H1 (cell line): Measurements from ENCODE around the gene ARHGEF10L. TPM values are rescaled to one million over a fixed set of nuclear protein-coding genes. Genes with fewer than 3 reads are reported as not detected.
"Not testable (repeated sequence)": the region's sequence is repeated elsewhere in the genome, so short reads cannot be mapped to it uniquely, and the experiment has no call there.

Experiments
- CTCF ChIA-PET: fragments of 300-600 bp; sonication (Branson Sonifier 250); formaldehyde crosslinking; loops from one replicate; lab custom pipeline; 2021; ENCODE audit not compliant: partially characterized antibody; lab: Charles Lee
- POLR2A ChIA-PET: fragments of 300-600 bp; sonication (Branson Sonifier 250); formaldehyde crosslinking; loops from one replicate; lab custom pipeline; 2021; ENCODE audit warnings: inconsistent platforms; ENCODE audit not compliant: partially characterized antibody; lab: Charles Lee
- DNase-seq, 2 experiments: peaks; one replicate each; pipeline versions ENCODE4 v3.0.0 to v3.0.0-alpha.2; 2010 to 2022; ENCODE audit warnings: low spot score in 2 of 2, low read depth in 1 of 2, mixed read lengths in 1 of 2
- FAIRE-seq: peaks from 2 replicates; lab custom pipeline; 2011; peaks lifted over from hg19 to GRCh38; lab: Jason Lieb, UNC
- H2AFZ ChIP-seq: 2 replicates; pipeline ENCODE4 v1.8.1; 2012; ENCODE audit warnings: low read length, inconsistent platforms
- H2AK5ac ChIP-seq: 2 replicates; pipeline ENCODE4 v1.6.1; 2013; ENCODE audit warnings: low read depth, low read length
- H2BK120ac ChIP-seq: replicated peaks from 2 replicates; pipeline ENCODE3; 2013; ENCODE audit warnings: low read depth, low read length, inconsistent platforms
- H2BK12ac ChIP-seq: 2 replicates; pipeline ENCODE4 v1.6.1; 2013; ENCODE audit warnings: low read depth, low read length
- H2BK15ac ChIP-seq: 2 replicates; pipeline ENCODE4 v1.6.1; 2013; ENCODE audit warnings: low read length
- H2BK20ac ChIP-seq: 2 replicates; pipeline ENCODE4 v1.6.1; 2013; ENCODE audit warnings: low read length
- H2BK5ac ChIP-seq: 2 replicates; pipeline ENCODE4 v1.6.1; 2013; ENCODE audit warnings: low read depth, low read length
- H3K14ac ChIP-seq: 2 replicates; pipeline ENCODE4 v1.6.1; 2013; ENCODE audit warnings: inconsistent platforms; ENCODE audit not compliant: insufficient read length
- H3K18ac ChIP-seq: 2 replicates; pipeline ENCODE4 v1.6.1; 2013; ENCODE audit warnings: low read length; ENCODE audit errors: extremely low read depth
- H3K23ac ChIP-seq: 2 replicates; pipeline ENCODE4 v1.6.1; 2013; ENCODE audit warnings: inconsistent platforms; ENCODE audit not compliant: insufficient read length
- H3K23me2 ChIP-seq: 2 replicates; pipeline ENCODE4 v1.6.1; 2013; ENCODE audit warnings: low read depth, low read length
- H3K27ac ChIP-seq: 2 replicates; pipeline ENCODE4 v1.6.1; 2011; ENCODE audit warnings: low read depth, low read length, inconsistent platforms
- H3K27me3 ChIP-seq, 4 experiments: replicated peaks in 1 of 4; 1 replicate in 1 of 4; 2 replicates in 3 of 4; pipeline versions ENCODE4 v1.6.1 to v1.8.1; 2011 to 2013; ENCODE audit warnings: low read length in 3 of 4, mild to moderate bottlenecking in 3 of 4, inconsistent platforms in 2 of 4, mixed read lengths in 2 of 4, moderate library complexity in 1 of 4; ENCODE audit not compliant: control insufficient read depth in 3 of 4, insufficient read depth in 3 of 4; ENCODE audit errors: extremely low read depth in 1 of 4
- H3K36me3 ChIP-seq, 4 experiments: 2 replicates each; pipeline versions ENCODE4 v1.6.1 to v1.8.1; 2011 to 2013; ENCODE audit warnings: mild to moderate bottlenecking in 4 of 4, low read length in 3 of 4, moderate library complexity in 2 of 4, control low read depth in 1 of 4, inconsistent platforms in 1 of 4; ENCODE audit not compliant: insufficient read depth in 4 of 4, control insufficient read depth in 2 of 4
- H3K4ac ChIP-seq: replicated peaks from 2 replicates; pipeline ENCODE3; 2013; ENCODE audit warnings: low read length, low read depth, mixed read lengths, inconsistent platforms; ENCODE audit not compliant: insufficient read length
- H3K4me1 ChIP-seq, 4 experiments: replicated peaks in 1 of 4; 1 replicate in 1 of 4; 2 replicates in 3 of 4; pipeline versions ENCODE4 v1.6.1 to v1.8.1; 2011 to 2013; ENCODE audit warnings: low read length in 3 of 4, inconsistent platforms in 2 of 4, mixed read lengths in 1 of 4; ENCODE audit not compliant: insufficient read depth in 4 of 4, control insufficient read depth in 3 of 4
- H3K4me2 ChIP-seq, 2 experiments: 2 replicates each; pipeline versions ENCODE4 v1.6.1 to v1.8.1; 2011 to 2013; ENCODE audit warnings: low read depth in 2 of 2, low read length in 2 of 2, control low read depth in 1 of 2, inconsistent platforms in 1 of 2, mild to moderate bottlenecking in 1 of 2; ENCODE audit not compliant: insufficient read depth in 1 of 2
- H3K4me3 ChIP-seq, 4 experiments: fragments of 200-600, 300-600 bp in 1 of 4; sonication (generic), shearing (Covaris generic), sonication (Bioruptor Twin) in 1 of 4; 2 replicates each; pipeline versions ENCODE4 v1.5.1 to v1.8.1; 2011 to 2016; ENCODE audit warnings: low read length in 4 of 4, low read depth in 3 of 4, control low read depth in 2 of 4, inconsistent platforms in 2 of 4, mild to moderate bottlenecking in 2 of 4, mixed read lengths in 1 of 4, moderate library complexity in 1 of 4; ENCODE audit not compliant: insufficient read depth in 2 of 4; ENCODE audit errors: extremely low read depth in 1 of 4
- H3K56ac ChIP-seq: replicated peaks from 2 replicates; pipeline ENCODE3; 2013; ENCODE audit warnings: low read depth, mild to moderate bottlenecking, mixed read lengths, low read length, inconsistent platforms; ENCODE audit not compliant: insufficient read length
- H3K79me1 ChIP-seq: 2 replicates; pipeline ENCODE4 v1.6.1; 2013; ENCODE audit warnings: low read depth, low read length, control low read depth
- H3K79me2 ChIP-seq, 2 experiments: 2 replicates each; pipeline versions ENCODE4 v1.6.1 to v1.8.1; 2012 to 2013; ENCODE audit warnings: low read length in 2 of 2, mild to moderate bottlenecking in 2 of 2, inconsistent platforms in 1 of 2; ENCODE audit not compliant: insufficient read depth in 2 of 2, control insufficient read depth in 1 of 2
- H3K9ac ChIP-seq, 4 experiments: replicated peaks in 1 of 4; 1 replicate in 1 of 4; 2 replicates in 3 of 4; pipeline versions ENCODE4 v1.6.1 to v1.8.1; 2011 to 2013; ENCODE audit warnings: low read depth in 3 of 4, low read length in 3 of 4, control low read depth in 2 of 4, mild to moderate bottlenecking in 2 of 4, moderate library complexity in 2 of 4, inconsistent platforms in 1 of 4; ENCODE audit errors: extremely low read depth in 1 of 4
- H3K9me3 ChIP-seq, 2 experiments: 2 replicates each; pipeline versions ENCODE4 v1.6.1 to v1.8.1; 2012 to 2013; ENCODE audit warnings: mild to moderate bottlenecking in 2 of 2, moderate library complexity in 2 of 2, control low read depth in 1 of 2, inconsistent platforms in 1 of 2, low read depth in 1 of 2, low read length in 1 of 2, mixed read lengths in 1 of 2; ENCODE audit not compliant: insufficient read depth in 2 of 2
- H4K20me1 ChIP-seq, 2 experiments: replicated peaks in 1 of 2; 2 replicates each; pipeline versions ENCODE3 to v1.8.1; 2011 to 2013; ENCODE audit warnings: inconsistent platforms in 2 of 2, low read length in 2 of 2, mild to moderate bottlenecking in 1 of 2; ENCODE audit not compliant: insufficient read depth in 2 of 2, control insufficient read depth in 1 of 2
- H4K5ac ChIP-seq: 2 replicates; pipeline ENCODE4 v1.6.1; 2013; ENCODE audit warnings: low read length, low read depth, mixed read lengths, inconsistent platforms; ENCODE audit not compliant: insufficient read length
- H4K8ac ChIP-seq: 2 replicates; pipeline ENCODE4 v1.8.0; 2013; ENCODE audit warnings: mild to moderate bottlenecking, moderate library complexity, low read length, inconsistent platforms; ENCODE audit not compliant: insufficient read depth; ENCODE audit errors: extremely low read depth
- H4K91ac ChIP-seq: replicated peaks from 2 replicates; pipeline ENCODE3; 2013; ENCODE audit warnings: low read length, mixed read lengths, inconsistent platforms; ENCODE audit not compliant: insufficient read length
- WGBS, 2 experiments: shearing (Covaris generic) in 1 of 2; methylation state at CpG; one replicate each; pipeline versions ENCODE4 v1.1.6 to v1.1.7; 2013 to 2015; ENCODE audit warnings: low lambda C conversion rate in 2 of 2, mixed read lengths in 2 of 2, inconsistent platforms in 1 of 2, low coverage in 1 of 2, missing lambda C conversion rate in 1 of 2; ENCODE audit not compliant: insufficient replicate concordance in 2 of 2, insufficient coverage in 1 of 2, insufficient read length in 1 of 2; ENCODE audit errors: extremely low coverage in 1 of 2, missing lambda C conversion rate in 1 of 2; 5-methylcytosine and 5-hydroxymethylcytosine counted together
- polyA plus RNA-seq, 7 experiments: library from polyadenylated mRNA; depleted of rRNA in 3 of 7; stranded (reverse) in 5 of 7; unstranded in 2 of 7; fragments of >200 nt in 5 of 7; fragments of 200-250 nt in 2 of 7; gene quantifications; 1 replicate in 5 of 7; 2 replicates in 1 of 7; 4 replicates in 1 of 7; pipeline versions ENCODE4 v1.2.1 to v1.2.3, GENCODE V29; 2011 to 2013; ENCODE audit warnings: missing spikeins in 2 of 7, mixed read lengths in 2 of 7
- total RNA-seq: library from RNA; stranded (reverse); fragmentation: NEBNext Ultra II Directional; extraction: Animal tissue kit (Norgen Biotek cat#: 25700); gene quantifications from 2 replicates; pipeline ENCODE4 v1.2.1, GENCODE V29; 2021

ARHGEF10L gene
- total and polyA plus RNA-seq, 2 of the 8 experiments (the other 6 are each of a cell fraction or from before 2014, with no cell fraction given) = 33.6 to 39.6 TPM

- H3K79me2 ChIP-seq, H3K4me3 ChIP-seq, H3K4ac ChIP-seq, H2AK5ac ChIP-seq, H4K20me1 ChIP-seq, H3K9me3 ChIP-seq, H4K5ac ChIP-seq, H2BK5ac ChIP-seq, H2BK20ac ChIP-seq, H3K36me3 ChIP-seq, H3K4me1 ChIP-seq, H3K23ac ChIP-seq, FAIRE-seq, H3K27ac ChIP-seq, H3K79me1 ChIP-seq, H3K18ac ChIP-seq, H2AFZ ChIP-seq, H2BK15ac ChIP-seq, H3K23me2 ChIP-seq, H3K14ac ChIP-seq, H4K8ac ChIP-seq, H3K56ac ChIP-seq, H3K27me3 ChIP-seq, H3K4me2 ChIP-seq, H2BK12ac ChIP-seq, H2BK120ac ChIP-seq, DNase-seq, H3K9ac ChIP-seq, H4K91ac ChIP-seq: not testable (repeated sequence)
- 97% methylated on average over 16 of the region's 16 CpGs; no CpG with 5 or more reads in 1 of the 2 experiments for WGBS, 2 experiments
- CTCF ChIA-PET = interaction anchor here (0.8 to 7.5 kb wide), 7 partner anchors 12 to 241 kb away, joined by 3 to 52 read pairs (median 4); no protein-coding TSS in a partner anchor
- POLR2A ChIA-PET = interaction anchor here (2.0 kb wide), 1 partner anchor 50 kb away, joined by 6 read pairs; the partner anchor contains the start of gene RCC2
These were observed 49.6 kb upstream of the ARHGEF10L start for GRCh38 chr1:17489768-17490417.
